Kidney epithelial cell (primary cell): Measurements from ENCODE around the gene PRKAR1B. TPM values are rescaled to one million over a fixed set of nuclear protein-coding genes. Genes with fewer than 3 reads are reported as not detected.
"Not testable (repeated sequence)": the region's sequence is repeated elsewhere in the genome, so short reads cannot be mapped to it uniquely, and the experiment has no call there.

Experiments used
- DNase-seq: peaks from one replicate; pipeline ENCODE4 v3.0.0-alpha.2; 2010; ENCODE audit warnings: low read depth
- H3K27me3 ChIP-seq: 2 replicates; pipeline ENCODE4 v1.6.0; 2011; ENCODE audit warnings: low read length; ENCODE audit not compliant: control insufficient read depth, insufficient read depth
- H3K36me3 ChIP-seq: 2 replicates; pipeline ENCODE4 v1.5.1; 2011; ENCODE audit warnings: low read length; ENCODE audit not compliant: control insufficient read depth, insufficient read depth
- H3K4me3 ChIP-seq: 2 replicates; pipeline ENCODE4 v1.5.1; 2011; ENCODE audit warnings: low read depth, mild to moderate bottlenecking, control low read depth, low read length
- total RNA-seq: library from RNA; depleted of rRNA; stranded (reverse); fragments of >200 nt; gene quantifications from 2 replicates; pipeline ENCODE4 v1.2.3, GENCODE V29; 2015
- TF ChIP-seq, protein P1 (sequence below): IDR thresholded peaks from 2 replicates; pipeline ENCODE4 v1.5.1; 2011; ENCODE audit warnings: mild to moderate bottlenecking, moderate library complexity, low read length, control low read depth, inconsistent platforms; ENCODE audit not compliant: insufficient read depth, poor library complexity, severe bottlenecking

Gene PRKAR1B
- total RNA-seq, 1 donor from 2014 or later, result 23.8 TPM

DNA sequence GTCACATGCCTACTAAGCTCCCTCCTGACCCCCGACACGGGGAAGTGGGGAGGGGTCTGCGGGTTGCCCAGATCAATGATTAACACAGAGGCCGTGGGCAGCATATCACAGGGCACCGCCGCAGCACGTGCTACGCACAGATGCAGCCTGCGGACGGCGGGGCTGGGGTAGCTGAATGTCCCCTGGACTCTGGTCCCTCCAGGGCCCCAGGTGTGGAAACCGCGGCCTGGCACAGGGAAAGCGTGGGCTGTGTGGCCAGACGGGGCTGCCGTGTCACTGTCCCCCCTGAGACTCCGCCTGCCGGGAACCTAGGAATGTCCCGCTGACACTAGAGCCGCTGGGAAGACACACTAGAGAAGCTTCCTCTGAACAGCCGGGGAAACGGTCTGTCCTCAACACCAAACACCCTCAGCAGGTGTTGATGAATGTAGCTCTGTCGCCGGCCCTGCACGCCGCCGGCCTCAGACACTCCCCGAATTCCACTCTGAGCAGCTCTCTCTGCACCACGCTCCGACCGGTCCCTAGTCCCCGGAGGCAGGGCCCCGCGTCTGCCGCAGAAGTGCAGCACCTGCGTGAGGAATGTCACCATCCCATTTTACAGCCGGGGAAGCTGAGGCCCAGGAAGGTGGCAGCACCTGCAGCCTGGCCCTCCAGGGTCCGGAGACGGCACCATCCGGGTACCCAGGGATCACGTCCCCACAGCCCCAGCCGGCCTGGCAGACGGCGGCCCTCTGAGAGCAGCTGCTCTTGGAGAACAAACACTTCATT, 174.0 kb downstream of the PRKAR1B start:
- H3K36me3 ChIP-seq, result no peaks in the 10 kb centered on the region
- no peak overlapping the region for H3K4me3 ChIP-seq
- no peak for DNase-seq
- peaks cover 18% of the 10 kb centered on the region for H3K27me3 ChIP-seq
- TF ChIP-seq, protein P1, sequence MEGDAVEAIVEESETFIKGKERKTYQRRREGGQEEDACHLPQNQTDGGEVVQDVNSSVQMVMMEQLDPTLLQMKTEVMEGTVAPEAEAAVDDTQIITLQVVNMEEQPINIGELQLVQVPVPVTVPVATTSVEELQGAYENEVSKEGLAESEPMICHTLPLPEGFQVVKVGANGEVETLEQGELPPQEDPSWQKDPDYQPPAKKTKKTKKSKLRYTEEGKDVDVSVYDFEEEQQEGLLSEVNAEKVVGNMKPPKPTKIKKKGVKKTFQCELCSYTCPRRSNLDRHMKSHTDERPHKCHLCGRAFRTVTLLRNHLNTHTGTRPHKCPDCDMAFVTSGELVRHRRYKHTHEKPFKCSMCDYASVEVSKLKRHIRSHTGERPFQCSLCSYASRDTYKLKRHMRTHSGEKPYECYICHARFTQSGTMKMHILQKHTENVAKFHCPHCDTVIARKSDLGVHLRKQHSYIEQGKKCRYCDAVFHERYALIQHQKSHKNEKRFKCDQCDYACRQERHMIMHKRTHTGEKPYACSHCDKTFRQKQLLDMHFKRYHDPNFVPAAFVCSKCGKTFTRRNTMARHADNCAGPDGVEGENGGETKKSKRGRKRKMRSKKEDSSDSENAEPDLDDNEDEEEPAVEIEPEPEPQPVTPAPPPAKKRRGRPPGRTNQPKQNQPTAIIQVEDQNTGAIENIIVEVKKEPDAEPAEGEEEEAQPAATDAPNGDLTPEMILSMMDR, result no peak

DNA sequence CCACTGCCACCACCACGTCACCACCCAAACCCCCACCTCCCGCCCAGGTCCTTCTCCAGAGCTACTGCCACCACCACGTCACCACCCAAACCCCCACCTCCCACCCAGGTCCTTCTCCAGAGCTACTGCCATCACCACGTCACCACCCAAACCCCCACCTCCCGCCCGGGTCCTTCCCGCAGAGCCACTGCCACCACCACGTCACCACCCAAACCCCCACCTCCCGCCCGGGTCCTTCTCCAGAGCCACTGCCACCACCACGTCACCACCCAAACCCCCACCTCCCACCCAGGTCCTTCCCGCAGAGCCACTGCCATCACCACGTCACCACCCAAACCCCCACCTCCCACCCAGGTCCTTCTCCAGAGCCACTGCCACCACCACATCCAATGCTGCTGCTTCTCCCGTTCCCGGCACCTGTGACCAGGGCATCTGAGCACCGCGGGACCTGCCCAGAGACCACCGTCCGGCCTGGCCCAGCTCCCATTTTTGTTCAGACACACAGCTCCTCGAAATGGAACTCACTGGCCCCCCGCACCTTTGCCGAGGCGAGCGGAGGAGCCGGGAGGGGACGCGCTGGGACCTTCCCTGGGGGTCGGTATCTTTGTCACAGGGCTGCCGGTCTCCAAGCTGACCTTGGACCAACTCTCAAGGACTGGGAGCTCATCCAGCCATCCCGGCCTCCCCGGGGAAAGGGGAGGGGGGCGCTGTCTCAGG, 174.8 kb downstream of the PRKAR1B start:
- not testable (repeated sequence) for H3K36me3 ChIP-seq, H3K4me3 ChIP-seq, DNase-seq
- peaks cover 18% of the 10 kb centered on the region for H3K27me3 ChIP-seq

DNA sequence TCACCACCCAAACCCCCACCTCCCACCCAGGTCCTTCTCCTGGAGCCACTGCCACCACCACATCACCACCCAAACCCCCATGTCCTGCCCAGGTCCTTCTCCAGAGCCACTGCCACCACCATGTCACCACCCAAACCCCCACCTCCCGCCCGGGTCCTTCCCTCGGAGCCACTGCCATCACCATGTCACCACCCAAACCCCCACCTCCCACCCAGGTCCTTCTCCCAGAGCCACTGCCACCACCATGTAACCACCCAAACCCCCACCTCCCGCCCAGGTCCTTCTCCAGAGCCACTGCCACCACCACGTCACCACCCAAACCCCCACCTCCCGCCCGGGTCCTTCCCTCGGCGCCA, 175.5 kb downstream of the PRKAR1B start:
- not testable (repeated sequence) for H3K4me3 ChIP-seq, DNase-seq, H3K36me3 ChIP-seq
- H3K27me3 ChIP-seq, result peaks cover 12% of the 10 kb centered on the region

DNA sequence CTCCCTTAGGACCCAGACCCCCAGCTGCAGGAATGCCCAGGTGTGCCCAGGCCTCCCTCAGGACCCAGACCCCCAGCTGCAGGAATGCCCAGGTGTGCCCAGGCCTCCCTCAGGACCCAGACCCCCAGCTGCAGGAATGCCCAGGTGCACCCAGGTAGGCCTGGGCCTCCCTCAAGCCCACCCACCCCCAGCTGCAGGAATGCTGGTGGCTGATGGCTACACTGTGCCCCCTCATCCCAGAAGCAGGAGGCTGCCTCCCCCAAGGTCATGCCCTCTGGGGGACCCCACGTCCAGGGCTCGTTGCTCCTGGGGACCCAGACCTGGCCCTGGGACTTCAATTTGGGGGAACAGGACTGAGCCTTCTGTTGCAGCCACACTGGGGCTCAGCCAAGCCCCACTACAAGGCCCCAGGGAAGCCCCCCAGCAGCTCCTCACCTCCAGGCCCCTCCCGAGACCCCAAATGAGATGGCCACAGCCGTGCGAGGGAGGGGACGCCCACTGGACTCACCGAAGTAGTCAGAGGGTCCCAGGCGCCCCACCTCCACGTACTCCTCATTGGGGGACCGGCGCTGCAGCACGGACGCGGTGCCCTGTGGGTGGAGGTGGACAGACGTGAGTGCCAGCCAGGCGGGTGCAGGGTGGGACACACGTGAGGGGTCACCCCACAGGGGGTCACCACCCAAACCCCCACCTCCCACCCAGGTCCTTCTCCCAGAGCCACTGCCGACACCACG, 176.0 kb downstream of the PRKAR1B start:
- TF ChIP-seq, protein P1, result no peak
- H3K27me3 ChIP-seq, result peaks cover 11% of the 10 kb centered on the region
- DNase-seq, result no peak
- no peaks in the 10 kb centered on the region for H3K36me3 ChIP-seq
- no peak overlapping the region for H3K4me3 ChIP-seq

DNA sequence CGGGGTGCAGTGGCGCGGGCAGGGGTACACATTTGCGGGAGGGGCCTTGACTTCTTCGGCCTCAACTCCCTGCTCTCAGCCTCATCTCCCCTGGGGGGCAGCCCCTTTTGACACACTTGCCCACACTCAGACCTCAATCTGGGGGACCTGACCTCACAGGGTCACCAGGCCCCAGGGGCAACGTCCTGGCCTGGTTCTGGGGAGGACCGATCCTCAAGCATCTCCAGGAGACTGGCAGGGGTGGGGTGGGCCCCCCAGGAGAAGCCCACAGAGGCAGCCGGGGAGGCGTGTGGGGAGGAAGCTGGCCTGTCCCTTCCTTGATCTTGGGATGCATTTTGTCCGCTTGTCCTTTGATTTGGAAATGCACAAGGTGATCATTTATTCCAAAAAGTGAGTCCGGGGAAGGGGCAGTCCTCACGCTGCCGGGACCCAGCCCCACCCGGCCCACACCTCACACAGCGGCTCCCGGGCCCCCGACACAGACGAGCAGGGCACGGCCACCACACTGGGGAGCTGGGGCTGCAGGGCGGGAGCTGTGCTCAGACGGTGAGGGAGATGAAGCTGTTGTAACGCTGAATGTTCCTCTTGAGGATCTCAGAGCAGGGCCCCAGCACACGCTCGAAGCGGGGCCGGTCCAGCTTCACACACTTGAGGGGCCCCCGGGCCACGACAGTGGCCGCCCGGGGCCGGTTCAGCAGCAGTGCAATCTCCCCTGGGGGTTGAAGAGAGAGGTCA, 177.0 kb downstream of the PRKAR1B start:
- TF ChIP-seq, protein P1, result no peak
- no peak overlapping the region for H3K4me3 ChIP-seq
- H3K27me3 ChIP-seq, result peaks cover 11% of the 10 kb centered on the region
- no peaks in the 10 kb centered on the region for H3K36me3 ChIP-seq
- DNase-seq, result no peak

DNA sequence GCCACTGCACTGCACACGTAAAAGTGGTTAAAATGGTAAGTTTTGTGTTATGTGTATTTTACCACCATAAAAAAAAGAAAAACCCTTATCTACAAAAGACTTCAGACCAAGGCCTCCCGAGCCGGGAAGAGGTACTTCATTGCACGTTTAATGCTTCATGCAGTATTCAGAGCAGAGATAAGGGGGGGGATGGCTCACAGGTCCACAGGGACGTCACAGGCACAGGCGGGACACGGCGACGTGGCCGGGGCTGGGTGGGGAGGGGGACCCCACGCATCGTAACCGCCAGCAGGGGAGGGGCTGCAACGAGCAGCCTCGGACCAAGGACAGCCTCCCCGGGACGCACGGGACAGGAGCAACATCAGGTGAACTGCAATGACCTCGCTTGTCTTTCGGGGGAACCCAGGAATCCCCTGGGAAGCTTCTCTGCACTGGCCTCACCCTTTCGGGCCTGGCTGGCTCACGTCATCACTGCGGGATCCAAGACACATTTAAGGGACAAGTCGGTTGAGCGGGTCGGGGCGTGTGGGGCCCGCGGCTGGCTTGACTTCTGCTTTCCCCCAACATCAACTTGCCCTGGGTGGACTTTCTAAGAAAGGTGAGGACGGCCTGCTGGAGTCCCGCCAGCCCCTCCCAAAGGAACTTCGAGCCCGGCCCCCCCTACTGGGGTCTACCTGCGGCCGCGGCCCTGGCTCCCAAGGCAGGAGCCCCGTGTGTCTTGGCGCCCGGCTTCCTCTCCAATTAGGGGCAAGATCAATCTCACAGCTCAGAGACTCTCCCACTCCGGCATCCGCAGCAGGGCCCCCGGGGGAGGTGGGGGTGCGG, 177.8 kb downstream of the PRKAR1B start:
- TF ChIP-seq, protein P1, result no peak
- H3K27me3 ChIP-seq, result peaks cover 8% of the 10 kb centered on the region
- H3K4me3 ChIP-seq, result no peak overlapping the region
- H3K36me3 ChIP-seq, result no peaks in the 10 kb centered on the region
- no peak for DNase-seq
